HG03558 (cell line): ENCODE data around the gene MBD3L3.
"Not testable (repeated sequence)": the region's sequence is repeated elsewhere in the genome, so short reads cannot be mapped to it uniquely, and the experiment has no call there.

Experiments used
- ATAC-seq: cut with Tn5 transposase; IDR thresholded peaks from one replicate; pipeline ENCODE4 v1.9.1; 2021; ENCODE audit warnings: moderate number of reproducible peaks; ENCODE audit not compliant: unreplicated experiment; ENCODE audit errors: extremely low read depth

Gene MBD3L3

DNA sequence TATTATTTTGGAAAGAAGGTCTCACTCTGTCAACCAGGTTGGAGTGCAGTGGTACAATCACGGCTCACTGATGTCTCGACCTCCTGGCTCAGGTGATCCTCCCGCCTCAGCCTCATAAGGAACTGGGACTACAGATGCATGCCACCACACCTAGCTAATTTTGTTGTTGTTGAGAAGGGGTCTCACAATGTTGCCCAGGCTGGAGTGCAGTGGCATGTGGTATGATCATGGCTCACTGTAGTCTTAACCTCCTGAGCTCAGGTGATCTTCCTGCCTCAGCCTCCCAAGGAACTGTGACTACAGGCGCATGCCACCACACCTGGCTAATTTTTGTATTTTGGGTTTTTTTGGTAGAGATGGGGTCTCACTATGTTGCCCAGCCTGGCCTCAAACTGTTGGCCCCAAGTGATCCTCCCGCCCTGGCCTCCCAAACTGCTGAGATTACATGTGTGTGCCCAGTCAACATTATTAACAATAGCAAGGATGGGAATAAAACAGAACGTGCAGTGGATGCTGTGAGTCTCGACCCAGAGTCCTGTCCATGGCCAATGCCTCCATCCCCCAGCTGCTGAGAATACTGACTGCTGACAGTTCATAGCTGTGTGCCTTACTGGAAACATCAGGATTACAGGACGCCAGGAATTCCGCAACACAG, 5.4 kb upstream of the MBD3L3 start:
- no peak for ATAC-seq

DNA sequence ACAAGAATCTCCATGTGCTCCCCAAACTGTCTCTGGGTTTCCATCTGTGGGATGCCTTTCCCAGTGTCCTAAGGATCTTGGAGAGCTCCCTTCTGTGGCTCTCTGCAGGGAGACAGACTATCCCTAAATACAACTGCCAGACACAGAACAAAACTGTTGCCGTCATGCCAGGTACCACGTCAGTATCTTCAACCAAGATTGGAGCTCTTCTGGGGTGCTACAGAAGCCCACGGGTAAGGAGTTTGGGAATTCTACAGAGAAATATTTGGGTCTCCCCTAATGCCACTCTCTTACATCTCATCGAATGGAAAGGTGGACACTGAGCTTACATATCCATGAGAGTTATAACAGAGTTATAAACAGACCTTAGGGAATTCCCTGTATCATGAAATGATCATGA, 4.9 kb upstream of the MBD3L3 start:
- ATAC-seq: no peak

GRCh38 chr19:7059977-7060376, 1.5 kb upstream of the MBD3L3 start:
- not testable (repeated sequence) for ATAC-seq

GRCh38 chr19:7056371-7056770, 2.1 kb downstream of the MBD3L3 start:
- not testable (repeated sequence) for ATAC-seq

GRCh38 chr19:7055679-7056078, 2.8 kb downstream of the MBD3L3 start:
- ATAC-seq: not testable (repeated sequence)

DNA sequence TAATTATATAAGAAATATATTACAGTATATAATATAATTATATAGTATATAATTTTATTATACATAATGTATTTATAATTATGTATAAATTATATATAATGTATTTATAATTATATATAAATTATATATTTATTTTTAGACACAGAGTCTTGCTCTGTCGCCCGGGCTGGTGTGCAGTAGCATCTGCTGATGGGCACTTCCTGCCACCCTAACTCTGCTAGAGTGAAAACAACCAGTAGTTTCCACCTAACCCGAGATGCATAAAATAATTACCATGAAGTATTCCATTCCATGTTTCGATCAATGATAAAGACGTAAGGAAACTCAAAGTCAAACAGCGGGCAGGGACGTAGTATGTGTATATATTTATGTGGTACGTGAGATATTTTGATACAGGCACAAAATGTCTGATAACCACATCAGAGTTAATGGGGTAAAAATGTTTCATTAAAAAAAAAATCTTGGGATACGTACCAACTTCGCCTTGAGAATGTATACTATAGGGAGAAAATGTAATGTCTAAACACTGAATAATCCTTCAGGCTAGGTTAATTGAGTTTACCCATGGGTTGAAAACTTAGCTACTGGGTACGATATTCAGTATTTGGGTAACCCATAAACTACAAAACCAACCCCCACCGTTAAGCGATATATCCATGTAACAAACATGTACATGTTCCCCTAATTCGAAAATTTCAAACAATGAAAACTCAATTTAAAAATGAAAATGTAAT, 3.7 kb downstream of the MBD3L3 start:
- not testable (repeated sequence) for ATAC-seq

GRCh38 chr19:7052896-7053295, 5.6 kb downstream of the MBD3L3 start:
- not testable (repeated sequence) for ATAC-seq

DNA sequence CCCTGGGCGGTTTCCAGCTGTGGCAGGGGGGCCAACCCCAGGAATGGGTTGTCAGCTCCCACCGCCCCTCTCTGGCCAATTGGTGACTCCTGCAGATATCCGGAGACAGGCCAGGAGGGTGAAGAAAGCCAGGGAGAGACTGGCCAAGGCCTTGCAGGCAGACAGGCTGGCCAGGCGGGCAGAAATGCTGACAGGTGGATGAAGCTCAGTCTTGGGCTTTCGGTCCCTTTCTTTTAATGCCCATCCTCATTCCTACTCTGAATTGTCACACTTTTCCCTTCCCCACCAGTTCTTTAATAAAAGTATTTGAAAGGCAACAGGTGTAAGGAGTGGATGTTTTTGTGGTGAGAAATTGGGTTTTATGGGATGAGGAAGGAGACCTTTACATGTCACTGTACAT, 7.1 kb downstream of the MBD3L3 start:
- not testable (repeated sequence) for ATAC-seq

DNA sequence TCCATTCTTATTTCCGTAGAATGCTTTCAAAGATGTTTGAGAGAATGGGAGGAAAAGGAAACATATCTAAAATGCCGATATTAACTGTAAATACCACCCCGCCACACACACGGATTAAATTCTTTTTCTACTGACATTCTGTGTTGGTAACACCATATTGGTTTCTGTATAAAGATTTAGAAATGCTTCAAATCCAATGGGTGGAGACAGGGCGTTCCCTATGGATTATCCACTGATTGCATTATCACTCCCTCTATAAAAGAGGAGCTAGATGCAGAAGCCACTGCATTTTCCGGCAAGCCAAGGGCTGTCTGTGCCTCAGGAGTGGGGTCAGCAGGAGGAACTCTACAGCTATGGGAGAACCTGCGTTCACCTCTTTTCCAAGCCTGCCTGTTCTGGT, 9.5 kb downstream of the MBD3L3 start, which contains the start of gene MBD3L2:
TSS of gene MBD3L2 (plus strand) at position 301 of the 400 bp plus-strand sequence. CDS start at position 354, 53 bp downstream.
- not testable (repeated sequence) for ATAC-seq

DNA sequence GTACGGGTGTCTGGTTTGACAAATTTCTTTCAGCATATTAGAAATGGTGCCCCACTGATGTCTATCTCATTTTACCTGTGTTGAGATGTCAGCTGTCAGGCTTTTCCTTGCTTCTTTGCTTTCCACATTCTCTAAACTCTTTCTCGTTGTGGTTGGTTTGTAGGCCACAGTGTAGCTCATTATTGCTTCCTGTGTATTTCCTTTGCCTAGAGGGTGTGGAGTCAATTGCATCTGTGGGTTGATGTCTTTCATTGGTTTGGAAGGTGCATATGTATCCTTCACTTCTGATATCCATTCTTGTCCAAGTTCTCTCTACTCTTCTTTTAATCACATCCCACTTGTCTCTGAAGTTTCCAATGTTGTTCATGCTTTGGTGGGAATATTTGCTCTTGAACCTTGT, 16.9 kb downstream of the MBD3L3 start:
- not testable (repeated sequence) for ATAC-seq

GRCh38 chr19:7040079-7040478, 18.4 kb downstream of the MBD3L3 start, which contains the start of gene MBD3L4:
Gene MBD3L4 (minus strand): TSS chr19:7040179. CDS start chr19:7040144, 35 bp downstream.
- not testable (repeated sequence) for ATAC-seq

DNA sequence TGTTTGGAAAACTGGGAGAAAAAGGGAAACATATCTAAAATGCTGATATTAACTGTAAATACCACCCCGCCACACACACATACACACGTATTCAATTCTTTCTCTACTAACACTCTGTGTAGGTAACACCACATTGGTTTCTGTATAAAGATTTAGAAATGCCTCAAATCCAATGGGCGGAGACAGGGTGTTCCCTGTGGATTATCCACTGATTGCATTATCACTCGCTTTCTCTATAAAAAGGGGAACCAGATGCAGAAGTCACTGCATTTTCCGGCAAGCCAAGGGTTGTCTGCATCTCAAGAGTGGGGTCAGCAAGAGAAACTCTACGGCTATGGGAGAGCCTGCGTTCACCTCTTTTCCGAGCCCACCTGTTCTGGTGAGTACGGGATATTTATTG, 28.2 kb downstream of the MBD3L3 start, which contains the start of gene MBD3L5:
TSS of gene MBD3L5 (plus strand) at position 301 of the 400 bp plus-strand sequence. CDS start at position 335, 34 bp downstream.
- not testable (repeated sequence) for ATAC-seq

DNA sequence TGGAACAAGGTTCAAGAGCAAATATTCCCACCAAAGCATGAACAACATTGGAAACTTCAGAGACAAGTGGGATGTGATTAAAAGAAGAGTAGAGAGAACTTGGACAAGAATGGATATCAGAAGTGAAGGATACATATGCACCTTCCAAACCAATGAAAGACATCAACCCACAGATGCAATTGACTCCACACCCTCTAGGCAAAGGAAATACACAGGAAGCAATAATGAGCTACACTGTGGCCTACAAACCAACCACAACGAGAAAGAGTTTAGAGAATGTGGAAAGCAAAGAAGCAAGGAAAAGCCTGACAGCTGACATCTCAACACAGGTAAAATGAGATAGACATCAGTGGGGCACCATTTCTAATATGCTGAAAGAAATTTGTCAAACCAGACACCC, 29.7 kb downstream of the MBD3L3 start:
- not testable (repeated sequence) for ATAC-seq

DNA sequence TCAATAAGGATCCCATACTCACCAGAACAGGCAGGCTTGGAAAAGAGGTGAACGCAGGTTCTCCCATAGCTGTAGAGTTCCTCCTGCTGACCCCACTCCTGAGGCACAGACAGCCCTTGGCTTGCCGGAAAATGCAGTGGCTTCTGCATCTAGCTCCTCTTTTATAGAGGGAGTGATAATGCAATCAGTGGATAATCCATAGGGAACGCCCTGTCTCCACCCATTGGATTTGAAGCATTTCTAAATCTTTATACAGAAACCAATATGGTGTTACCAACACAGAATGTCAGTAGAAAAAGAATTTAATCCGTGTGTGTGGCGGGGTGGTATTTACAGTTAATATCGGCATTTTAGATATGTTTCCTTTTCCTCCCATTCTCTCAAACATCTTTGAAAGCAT, 37.1 kb downstream of the MBD3L3 start, which contains the start of gene MBD3L2B:
TSS of gene MBD3L2B (minus strand) at position 101 of the 400 bp plus-strand sequence. CDS start at position 67, 34 bp downstream.
- not testable (repeated sequence) for ATAC-seq

- no peak for ATAC-seq
These were observed 39.6 kb downstream of the MBD3L3 start for GRCh38 chr19:7018828-7019227.

DNA sequence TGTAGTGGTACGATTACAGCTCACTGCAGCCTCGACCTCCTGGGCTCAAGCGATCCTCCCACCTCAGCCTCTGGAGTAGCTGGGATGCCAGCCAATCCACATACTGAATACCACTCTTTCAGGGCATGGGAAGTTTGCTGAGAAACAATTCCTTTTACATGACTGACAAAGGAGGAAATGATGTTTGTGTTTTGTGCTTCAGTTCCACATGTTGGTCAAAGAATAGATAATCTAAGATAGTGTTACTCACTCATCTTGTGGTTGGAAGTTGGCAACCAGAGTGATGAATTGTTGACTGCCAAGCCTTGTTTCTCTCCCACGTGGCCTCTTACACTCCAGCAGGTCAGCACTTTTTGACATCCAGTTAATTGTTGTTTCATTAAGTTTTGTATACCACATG, 44.8 kb downstream of the MBD3L3 start:
- ATAC-seq: no peak

- ATAC-seq: no peak
These were observed 47.5 kb downstream of the MBD3L3 start for GRCh38 chr19:7010722-7011593.

DNA sequence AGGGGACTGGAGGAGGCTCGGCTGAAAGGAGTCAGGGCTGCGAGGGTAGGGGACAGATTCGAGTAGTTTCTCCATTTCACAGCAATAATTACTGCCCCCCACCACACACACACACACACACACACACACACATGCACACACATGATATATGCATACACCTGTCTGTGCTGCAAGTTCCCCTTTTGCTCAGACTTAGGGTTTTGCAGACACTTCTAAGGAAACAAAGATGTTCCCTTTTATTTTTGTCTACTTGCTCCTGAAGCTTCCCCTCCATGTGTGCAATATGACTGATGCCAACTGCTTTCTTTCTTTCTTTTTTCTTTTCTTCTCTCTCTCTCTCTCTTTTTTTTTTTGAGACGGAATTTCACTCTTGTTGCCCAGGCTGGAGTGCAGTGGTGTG, 50.6 kb downstream of the MBD3L3 start:
- ATAC-seq: no peak
